GM10847 (cell line): ENCODE results near the gene STYXL2.

Experiments used
- POLR2A ChIP-seq: IDR thresholded peaks from 2 replicates; pipeline ENCODE4 v1.6.1; 2011; ENCODE audit not compliant: insufficient read length; ENCODE audit errors: extremely low read depth

The STYXL2 gene

DNA sequence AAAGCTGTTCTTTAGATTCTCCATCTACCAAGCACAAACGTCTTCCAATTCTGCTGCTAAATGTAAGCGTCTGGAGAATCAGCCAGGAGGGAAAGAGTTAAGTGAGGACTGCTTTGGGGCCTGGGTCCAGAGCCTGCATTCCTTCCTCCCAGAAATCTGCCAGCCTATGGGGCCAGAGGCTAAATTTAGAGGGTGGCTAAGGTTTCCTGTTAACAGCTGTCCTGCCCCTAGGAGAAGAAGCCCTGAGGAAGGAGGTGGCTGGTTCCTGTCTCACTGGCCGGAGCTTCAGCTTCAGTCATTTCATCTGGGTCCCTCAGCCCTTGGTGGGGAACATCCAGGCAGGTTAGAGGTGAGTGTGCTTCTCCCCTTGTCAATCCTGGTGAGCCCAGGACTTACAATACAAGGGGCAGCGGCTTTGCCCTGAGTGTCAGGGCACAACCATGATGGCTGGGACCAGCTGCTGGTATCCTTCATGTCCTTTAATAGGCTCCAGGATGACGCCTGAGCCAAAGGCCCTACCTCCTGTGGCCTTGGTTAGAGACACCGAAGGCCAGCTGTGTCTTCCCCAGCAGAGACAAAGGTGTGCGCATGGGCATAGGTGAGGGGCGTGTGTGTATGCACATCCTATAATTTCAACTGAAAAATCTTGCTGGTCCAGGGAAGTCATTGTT, at the start of gene STYXL2:
TSS of gene STYXL2 (plus strand) at position 230 of the 671 bp plus-strand sequence. CDS start 775 bp downstream, outside the sequence.
- no peak for TF ChIP-seq POLR2A

DNA sequence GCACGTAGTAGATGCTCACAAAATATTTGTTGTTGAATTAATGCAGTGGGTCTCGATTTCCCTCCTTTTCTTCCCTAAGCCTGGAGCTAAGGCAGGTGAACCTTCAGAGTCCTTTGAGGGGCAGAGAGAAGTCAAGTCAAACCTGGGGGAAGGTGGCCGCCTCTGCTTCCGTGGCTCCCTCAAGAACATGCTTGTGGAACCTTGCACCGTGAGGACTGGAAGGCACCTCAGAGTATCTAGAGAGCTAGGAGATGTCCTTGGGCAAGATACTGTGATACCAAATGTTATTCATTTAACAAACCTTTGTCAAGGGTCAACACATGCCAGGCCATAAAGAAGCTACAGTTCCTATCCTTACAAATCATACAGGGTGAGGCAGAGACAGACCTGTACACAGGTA, 42.0 kb upstream of the STYXL2 start:
- TF ChIP-seq POLR2A = no peak

DNA sequence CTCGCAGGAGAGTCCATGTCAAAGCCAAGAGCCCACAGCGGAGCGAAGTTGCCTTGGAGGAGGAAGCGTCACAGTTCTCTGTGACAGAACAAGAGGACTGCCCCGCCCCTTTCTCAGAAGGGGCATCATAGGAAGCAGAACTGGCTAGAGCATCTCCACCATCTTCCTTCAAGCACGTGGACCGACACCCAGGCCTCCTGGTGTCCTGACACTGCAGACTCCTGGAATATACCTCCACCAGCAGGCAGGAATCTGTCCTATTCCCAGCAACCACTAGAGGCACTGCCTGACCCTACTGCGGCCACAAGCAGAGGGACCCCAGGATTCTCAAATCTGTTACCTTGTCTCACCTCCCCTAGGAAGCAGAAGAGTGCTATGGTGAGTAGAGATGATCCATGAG, 41.5 kb upstream of the STYXL2 start:
- TF ChIP-seq POLR2A = no peak

DNA sequence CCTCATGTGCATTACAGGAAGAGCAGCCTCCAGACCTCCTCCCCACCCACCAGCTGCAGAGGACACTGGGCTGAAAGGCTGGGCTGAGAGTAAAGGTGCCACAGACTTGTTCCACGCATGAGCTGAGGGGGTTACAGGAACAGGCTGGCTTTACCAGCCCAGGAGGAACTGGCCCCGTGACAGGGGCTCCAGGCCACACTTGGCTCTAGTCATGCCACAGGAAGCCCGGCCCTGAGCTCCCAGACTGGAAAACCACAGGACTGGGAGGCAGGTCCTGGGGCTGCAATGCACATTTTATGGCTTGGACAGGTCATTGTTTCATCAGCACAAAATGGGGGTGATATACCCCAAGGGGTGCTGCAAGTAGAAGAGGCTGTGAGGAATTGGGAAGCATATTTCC, 39.3 kb upstream of the STYXL2 start:
- no peak for TF ChIP-seq POLR2A

DNA sequence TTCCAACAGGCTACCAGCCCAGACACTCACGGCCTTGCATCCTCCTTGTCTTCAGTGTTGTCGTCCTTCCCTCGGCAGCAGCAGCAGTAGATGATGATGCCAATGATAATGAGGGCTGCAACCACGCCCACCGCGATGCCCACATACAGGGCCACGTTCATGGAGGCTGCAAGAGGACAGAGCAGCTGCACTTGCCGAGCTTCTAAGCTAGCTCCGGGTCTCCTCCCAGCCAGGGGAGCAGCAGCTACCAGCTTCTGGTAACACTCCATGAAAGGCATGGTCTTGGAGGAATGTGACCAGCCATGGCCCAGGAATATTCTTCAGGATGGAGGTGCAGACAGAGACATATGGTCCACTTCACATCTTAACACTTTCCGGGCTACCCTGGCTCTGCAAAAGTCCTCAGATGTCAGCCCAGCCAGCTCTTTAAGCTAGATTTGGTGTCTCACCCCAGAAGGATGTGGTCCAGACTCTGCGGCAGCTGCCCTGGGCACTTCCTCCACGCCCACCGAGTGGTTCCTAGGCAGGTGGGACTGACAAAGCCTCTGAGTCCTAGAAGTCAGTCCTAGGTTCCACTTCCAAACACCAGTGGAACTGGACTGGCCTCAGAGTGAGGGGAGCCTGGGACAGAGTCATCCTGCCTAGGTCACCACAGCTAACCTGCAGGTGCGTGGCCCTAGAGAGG, 38.8 kb upstream of the STYXL2 start:
- TF ChIP-seq POLR2A = no peak

DNA sequence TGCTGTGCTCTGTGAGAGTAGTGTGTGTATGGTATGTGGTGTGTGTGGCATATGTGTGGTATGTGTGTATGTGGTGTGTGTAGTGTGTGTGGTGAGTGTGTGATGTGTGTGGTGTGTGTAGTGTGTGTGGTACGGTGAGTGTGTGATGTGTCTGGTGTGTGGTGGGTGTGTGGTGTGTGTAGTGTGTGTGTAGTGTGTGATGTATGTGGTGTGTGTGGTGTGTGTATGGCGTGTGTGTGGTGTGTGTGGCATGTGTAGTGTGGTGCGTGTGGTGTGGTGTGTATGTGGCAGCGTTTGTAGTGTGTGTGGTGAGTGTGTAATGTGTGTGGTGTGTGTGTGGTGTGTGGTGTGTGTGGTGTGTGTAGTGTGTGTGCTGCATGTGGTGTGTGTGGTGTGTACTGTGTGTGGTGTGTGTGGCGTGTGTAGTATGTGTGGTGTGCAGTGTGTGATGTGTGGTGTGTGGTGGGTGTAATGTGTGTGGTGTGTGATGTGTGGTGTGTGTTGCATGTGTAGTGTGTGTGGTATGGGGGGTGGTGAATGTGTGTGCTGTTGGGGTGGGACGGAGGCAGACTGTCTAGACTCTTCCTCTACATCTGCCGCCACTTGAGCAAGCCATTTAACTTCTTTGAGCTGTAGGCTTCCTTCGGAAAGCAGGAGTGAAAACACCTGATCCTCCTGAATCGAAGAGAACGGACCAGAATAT, 37.2 kb upstream of the STYXL2 start:
- no peak for TF ChIP-seq POLR2A

DNA sequence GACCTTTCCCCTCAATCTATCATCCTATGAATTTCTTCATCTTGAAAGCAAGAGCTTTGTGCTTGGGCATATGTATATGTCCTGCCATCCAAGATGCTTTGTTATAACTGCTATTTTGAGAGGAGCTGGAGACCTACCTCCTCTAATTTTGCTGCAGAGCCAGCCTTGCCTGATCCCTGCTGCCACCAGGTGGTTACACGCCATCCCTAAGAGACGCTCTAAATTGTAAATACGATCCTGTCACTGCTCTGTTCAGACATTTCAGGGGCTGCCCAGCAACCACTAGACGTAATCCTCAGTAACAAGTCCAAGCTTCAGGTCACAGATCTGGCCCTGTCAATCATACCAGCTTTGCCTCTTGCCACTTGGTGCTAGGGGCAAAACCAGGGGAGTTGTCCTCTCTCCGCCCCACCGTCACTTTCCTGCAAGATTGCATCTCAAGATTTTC, 36.6 kb upstream of the STYXL2 start:
- no peak for TF ChIP-seq POLR2A

DNA sequence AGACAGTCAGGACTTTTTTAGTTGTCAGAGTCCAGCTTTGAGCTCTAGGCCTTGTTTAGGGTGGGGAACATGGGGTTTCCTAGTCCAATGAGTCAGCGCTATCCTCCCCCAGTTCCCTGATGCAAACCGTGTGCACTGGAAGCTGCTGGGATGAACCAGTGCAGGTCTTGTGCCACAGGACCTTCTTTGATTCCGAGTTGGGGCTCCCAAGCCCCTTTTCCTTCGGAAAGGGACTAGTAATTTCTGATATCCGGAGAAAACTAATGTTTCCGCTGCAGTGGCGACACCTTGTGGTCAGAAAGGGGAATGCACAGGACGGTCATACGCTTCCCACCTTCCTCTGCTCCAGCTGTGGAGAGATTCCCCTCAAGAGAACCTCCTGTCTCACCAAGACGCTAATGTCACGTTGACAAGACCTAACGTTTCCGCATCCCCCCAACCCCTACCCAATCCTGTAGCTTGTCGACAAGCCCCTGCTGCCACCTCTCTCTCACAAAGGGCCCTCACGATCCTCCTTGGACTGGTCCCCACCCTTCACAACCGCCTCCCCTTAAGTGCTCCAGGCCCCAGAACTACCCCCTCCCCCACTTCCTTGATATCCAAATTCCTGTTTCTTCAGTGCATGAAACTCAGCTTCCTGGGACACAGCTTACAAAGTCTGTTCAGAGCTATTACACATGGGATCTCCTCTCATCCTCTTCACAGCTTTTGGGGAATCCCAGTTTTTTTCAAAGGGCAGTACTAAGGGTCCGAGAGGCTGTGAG, 34.6 kb upstream of the STYXL2 start:
- TF ChIP-seq POLR2A = no peak

DNA sequence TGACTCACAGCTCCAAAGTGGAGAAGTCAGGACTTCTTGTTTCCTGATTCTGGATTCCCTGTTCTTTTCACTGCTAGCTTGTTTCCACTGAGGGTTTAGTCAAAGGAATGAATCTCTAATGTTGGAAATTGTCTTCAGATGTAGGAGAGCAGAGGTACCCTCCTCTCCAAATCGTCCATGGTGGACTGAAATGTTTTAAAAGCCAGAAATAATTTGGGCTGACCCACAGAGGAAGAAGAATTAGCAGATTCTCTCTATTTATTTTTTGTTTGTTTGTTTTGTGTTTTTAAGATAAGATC, 34.1 kb upstream of the STYXL2 start:
- no peak for TF ChIP-seq POLR2A

DNA sequence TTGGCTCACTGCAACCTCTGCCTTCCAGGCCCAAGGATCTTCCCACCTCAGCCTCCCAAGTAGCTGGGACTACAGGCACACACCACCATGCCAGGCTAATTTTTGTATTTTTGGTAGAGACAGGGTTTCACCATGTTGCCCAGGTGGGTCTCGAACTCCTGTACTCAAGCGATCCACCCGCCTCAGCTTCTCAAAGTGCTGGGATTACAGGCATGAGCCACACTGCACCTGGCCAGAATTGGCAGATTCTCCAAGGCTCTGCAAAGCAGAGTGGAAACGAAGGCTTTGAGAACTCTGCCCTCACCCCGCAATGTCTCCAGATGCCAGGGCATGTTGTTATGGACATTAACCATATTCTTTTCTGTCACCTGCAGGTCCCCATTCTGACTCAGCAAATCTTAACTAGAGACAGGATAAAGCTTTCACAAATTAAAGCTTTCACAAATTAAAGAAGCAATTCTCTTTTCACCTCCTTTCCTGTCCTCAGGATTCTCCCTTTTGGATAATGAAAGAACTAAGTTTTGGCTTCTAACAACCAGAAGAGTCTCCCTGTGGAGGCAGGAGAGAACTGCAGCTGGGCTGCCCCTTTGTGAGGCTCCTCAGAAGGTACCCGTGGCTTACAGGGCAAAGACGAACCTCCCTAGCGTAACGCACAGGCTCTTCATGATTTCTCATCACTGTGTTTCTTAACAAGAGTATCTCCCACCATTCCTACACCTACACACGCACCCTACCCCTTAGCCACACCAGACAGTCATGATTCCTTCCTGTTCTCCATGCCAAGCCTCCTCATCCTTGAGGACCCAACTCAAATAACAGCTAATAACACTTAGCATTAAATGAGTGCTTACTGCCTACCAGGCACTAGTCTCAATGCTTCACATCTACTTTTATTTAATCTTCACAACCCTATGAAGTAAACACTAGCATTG, 33.5 kb upstream of the STYXL2 start:
- TF ChIP-seq POLR2A = no peak

DNA sequence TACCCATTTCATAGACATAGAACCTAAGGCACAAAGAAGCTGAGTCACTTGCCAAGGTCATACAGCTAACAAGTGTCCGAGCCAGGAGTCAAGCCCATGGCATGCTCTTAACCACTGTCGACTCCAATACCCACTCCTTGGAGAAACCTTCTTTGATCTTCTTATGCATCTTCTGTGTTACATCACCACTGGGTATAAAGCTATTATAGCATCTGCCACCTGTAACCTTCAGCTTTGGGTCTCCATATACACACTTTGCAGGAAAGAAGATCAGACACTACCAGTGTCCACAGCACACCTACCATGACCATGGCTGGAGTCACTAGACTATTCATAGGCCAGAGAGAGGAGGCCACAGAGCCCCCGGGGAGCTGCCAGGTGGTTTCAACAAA, 32.8 kb upstream of the STYXL2 start:
- TF ChIP-seq POLR2A = no peak

DNA sequence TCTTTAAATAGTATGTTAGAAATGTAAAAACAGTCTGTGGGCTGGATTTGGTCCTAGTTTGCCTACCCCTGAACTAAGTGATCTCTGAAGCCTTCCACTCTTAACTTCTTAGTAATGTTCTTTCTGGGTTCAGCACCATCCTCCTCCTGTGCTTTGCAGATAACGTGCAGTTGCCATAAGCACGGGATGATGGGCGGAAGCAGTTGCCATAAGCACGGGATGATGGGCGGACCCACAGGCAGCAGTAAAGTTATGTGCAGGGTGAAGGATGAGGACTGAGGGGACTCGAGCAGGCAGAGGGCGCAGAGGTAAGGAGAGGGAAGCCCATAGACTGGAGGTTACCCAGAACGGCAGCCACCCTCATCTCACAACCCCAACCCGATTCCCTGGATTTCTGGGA, 29.3 kb upstream of the STYXL2 start:
- TF ChIP-seq POLR2A = no peak

DNA sequence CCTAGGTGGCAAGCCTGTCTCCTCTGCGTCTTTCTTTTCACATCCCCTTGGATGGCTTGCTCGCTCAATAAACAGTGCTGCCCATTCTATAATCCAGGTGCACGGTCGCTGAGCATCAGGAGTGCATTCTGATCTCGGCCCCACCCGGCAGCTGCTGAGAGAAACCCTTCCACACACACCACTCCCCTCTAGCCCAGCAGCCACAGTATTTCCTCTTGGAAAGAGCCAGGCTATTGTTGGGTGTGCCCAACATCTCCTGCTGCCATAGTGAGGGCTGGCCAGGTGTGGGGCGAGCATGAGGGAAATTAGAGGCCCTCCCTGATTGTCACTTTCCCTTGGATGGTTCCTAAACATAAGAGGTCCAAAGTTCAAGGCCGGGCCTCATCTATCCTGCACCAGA, 28.4 kb upstream of the STYXL2 start:
- no peak for TF ChIP-seq POLR2A

DNA sequence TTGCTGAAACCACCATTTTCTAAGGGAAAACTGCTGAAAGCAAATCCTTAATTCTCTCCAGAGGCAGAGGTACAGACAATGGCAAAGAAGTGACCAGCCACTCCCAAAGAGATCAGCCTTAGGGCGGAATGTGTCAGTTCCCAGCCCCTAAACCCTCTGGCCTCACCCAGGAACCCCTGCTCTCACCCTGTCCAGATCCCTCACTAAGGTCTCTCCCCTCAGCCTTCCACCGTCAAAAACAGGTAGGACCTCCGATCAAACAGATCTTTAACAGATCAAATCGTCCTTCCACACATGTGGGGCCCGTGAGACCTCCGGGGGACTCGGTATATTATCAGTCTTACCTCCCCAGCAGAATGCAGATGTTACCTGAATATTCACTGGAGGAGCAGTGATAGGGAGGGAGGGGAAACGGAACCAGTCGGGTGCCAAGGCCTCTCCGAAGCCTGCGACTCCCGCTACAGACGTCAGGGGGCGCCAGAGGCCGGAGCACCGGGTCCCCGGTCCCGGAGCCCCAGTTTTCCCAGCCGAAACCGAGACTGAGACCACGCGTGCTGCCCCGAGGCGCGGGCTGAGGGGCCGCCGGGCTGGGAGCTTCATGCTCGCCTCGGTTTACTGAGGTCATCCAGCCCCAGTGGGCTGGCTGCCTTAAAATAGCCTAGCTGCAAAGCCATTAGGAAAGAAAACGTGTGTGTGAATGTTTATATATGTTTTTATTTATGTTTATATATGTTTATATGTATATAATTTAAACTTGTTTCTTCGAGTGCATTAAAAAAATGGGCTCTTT, 27.3 kb upstream of the STYXL2 start:
- TF ChIP-seq POLR2A = no peak
